HG02943 (cell line): ENCODE data around the gene STK24.
A peak's percentile ranks its signal among the peaks of the same experiment; 100 is the strongest.

ENCODE experiments used
- ATAC-seq: cut with Tn5 transposase; IDR thresholded peaks from one replicate; pipeline ENCODE4 v1.9.1; 2021; ENCODE audit warnings: mild to moderate bottlenecking, low read depth, moderate library complexity; ENCODE audit not compliant: unreplicated experiment

Gene STK24

DNA sequence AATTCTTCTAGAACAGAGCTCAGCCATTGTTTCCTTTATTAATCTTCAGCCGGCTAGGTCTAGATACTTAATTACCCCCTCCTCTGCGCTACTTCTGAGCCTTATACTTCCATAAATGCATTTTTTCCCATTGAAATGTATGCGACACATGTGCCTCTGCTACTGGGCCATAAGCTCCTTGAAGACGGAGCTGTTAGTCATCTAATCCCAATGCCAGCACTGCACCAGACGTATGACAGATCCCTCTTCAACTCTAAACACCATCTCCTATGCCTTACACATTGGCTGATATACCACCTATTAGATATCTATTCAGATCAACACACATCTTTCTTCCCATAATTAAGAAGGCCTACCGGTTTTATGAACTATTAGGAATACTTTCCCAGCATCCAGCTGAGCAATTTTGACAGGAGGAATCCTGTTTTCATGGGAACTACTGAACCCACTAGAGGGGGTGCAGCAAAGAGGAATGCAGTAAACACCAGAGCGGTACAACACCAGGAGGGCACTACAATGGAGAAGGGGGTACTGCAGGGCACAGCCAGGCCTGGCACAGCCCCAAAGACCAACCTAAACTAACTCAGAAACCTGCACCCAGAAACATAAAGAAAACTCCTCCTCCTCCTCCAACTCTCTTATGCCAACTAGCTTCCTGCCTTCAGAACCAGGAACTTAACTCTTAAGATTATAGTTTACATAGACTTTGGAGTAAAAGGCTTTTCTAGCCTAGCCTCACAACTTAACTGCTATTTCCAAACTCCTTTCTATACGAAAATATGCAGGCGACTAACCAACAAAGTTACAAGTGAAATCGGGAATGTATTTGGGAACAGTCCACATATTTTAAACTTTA, 18.7 kb downstream of the STK24 start:
- ATAC-seq = no peak

DNA sequence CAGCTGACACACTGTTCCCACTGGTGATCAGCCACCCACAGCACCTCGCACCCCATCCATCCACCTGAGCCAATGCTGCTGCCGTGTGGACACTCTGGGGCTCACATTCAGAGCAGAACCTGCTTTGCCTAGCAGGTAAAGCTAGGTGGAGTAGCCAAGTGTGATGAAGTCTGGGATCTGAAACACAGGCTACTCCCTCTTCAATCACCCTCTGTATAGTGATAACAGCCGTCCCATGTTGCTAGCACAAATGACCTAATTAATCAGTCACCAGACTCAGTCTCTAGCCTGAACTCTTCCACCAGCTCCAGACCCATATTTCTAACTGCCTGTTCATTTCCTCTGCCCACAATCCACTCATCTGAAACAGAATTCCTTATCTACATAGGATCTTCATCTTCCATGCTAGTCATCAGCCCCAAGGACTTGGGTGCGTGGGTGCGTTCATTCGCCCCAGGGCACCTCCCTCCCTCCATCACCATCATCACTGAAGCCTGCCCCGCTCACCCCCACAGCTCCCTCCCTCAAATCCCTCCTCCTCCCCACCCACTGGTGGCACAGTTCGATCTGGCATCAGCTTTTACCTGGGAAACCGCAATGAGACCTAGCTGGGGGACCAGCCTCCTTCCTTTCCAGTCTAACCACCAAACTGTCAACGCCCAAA, 19.8 kb downstream of the STK24 start:
- no peak for ATAC-seq

DNA sequence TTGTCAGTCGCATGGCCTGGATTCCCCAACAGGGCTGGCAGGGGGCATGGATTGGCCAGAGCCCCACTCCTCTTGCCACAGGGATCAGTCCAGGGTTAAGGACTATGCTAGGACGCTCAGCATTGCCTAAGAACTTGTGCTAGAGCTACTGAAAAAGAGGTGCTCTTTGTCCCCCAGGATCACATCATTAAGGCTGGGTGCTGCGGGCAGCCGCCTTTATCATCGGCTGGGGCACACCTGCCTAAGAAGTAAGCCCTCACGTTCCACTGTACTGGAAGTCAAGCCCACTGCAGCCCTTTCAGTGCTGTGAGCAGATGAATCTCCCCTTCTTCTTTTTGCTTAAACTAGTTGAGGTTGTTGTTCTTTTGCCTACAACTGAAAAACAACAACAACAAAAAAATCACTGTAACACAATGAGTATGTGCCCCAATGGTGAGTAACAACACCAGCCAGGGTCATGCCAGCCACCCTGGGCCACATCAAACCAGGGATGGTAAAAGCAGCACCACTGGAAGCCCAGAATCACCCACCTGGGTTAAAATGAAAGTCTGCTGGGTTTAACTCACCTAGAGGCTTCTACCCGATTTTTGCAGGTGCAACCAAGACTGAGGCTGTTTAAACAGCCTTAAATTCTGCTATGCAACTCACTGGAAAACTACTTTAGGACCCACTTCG, 20.6 kb downstream of the STK24 start:
- no peak for ATAC-seq

DNA sequence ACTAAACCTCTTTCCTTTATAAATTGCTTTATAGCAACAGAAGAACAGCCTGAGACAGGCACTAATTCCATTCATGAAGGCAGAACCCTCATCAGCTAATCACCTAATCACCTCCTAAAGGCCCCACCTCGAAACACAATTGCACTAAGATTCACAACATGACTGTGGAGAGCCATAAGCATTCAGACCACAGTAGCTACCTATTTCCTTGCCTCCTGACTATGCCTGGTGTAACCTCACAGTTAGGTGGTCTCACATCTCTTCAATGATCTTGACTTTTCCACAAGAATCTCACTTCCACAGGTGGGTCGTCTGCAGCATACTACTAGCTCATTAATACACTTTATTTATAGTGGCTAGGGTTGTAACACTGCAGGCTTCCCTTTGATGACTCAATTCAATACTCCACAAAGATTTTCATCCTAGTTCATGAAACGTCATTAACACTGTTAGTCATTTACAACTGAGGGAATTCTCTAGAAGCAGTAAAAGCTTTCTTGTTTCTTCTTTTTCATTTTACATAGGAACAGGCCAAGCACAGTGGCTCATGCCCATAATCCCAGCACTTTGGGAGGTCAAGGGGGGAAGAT, 27.1 kb downstream of the STK24 start:
- no peak for ATAC-seq

DNA sequence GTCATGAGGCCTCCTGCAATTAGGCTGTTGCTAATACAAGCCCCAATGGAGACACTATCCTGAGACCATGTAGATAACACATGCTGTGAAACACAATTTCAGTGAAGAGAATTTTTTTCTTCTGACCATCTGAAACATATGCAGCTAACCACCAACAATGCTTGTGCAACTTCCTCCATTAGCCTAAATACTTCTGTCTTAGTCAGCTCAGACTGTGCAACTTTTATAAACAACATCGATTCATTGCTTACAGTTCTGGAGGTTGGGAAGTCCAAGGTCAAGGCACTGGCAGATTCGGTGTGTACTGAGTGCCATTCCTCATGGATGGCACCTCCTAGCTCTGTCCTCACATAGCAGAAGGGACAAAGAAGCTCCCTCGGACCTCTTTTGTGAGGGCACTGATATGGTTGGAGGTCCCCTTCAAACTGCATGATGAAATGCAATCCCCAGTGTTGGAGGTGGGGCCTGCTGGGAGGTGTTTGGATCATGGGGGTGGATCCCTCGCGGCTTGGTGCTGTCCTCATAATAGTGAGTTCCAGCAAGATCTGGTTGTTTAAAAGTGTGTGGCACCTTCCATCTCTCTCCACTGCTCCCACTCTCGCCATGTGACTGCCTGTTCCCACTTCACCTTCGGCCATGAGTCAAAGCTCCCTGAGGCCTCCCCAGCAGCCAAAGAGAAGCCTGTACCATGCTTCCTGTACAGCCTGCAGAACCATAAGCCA, 27.7 kb downstream of the STK24 start:
- ATAC-seq = no peak

DNA sequence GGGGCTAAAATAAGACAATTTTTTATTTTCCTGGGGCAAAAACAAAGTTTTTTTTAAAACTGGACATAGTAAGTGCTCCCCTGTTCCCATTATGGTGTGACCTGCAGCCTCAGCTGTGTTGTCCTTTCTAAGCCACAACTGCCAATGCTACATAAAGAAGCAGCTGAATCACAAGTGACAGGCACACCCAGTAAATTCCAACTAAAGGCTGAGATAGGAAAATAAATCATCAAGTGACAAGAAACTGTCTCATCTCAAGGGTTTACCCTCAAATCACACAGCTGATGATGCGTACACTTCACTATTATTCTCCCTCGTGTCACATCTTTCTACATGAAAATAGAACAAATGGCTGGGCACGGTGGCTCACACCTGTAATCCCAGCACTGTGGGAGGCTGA, 28.7 kb downstream of the STK24 start:
- ATAC-seq = no peak

DNA sequence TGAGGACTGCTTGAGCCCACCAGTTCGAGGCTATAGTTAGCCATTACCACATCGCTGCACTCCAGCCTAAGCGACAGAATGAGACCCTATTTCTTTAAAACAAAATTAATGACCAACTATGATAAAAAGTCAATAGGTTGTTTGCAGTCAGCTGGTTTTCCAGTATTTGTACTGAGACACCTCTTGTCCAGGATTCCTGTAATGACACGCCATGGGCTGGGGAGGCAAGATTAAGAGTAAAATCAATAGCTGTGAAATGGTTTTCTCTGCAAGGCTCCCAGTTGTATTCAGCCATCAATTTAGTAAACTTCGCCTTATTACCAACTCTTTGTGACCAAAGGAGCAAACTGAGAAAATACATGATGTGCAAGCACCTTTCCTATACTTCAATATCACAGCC, 29.5 kb downstream of the STK24 start:
- no peak for ATAC-seq

DNA sequence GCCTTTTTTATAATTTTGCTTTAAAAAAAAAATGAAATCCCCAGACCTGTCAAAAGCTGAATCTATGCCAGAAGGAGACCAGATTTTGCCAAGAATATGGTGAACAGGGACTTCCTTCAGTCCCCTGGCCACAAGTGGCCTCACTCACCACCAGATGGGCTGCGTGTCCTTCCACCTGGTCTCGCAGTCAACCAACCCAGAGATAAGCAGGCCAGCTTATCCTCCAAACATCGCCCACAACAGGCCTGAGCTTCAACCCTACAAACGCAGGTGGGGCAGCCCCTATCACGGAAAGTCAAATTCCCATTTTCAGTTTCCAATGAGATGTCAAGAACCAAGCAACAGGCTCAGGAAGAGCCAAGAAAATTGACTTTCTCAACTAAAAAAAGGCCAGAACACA, 30.5 kb downstream of the STK24 start:
- ATAC-seq = no peak

DNA sequence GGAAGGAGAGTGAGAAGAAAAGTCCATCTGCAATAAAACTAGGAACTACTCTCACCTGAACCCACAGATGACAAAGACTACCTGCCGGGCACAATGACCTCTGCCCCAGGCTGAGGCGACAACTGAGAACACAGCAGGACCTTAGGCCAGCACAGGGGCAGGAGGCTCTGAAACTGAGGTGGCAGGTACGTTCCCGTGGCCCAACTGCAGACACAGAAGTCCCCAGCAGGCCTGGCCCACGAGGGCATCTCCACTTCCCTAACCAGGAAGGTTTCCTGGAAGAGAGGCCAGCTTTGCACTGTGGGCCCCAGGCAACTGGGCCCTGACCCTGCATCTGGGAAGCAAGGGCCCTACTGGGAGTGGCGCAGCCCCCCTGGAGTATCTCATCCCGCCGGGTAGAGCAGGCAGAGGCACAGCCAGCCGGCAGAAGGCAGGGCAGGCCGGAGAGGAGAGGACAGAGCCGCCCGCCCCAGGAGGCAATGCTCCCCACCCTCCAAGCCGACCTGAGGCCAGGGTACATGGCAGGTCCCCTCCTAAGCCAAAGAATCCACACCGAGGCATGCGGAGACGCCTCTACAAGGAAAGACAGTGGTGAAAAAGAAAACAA, 32.7 kb downstream of the STK24 start:
- ATAC-seq = no peak

DNA sequence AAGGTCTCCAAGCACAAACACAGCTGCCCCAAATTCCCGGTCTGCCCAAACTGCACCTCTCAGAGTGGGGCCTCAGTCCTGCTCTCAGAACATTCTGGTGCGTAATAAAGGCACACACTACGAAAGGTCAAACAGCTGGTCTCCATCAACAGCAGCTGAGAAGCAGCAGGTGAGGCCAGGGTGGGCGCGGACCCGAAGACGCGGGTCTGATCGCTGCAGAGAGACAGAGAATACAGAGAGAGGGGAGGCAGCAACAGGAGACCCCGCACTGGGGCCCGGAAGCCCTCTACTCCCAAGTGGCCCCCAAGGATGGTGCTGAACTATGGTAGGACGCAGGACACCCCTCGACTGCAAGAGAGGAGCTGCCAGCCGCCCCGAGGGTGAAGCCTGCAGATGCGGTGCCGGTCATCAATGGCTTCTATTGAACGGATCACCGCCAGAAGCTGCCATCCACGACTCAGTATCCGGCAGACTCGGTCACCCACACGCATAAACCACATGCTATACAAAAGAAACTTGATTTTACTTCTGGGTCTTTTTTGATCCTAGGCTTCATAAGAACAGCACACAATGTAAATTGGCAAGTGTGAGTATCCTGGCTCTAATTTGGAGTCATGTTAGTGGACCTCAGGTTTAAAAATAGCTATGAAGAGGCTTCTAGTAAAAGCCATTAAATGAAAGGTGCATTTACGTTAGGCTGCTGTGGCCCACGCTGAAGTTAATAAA, 33.4 kb downstream of the STK24 start:
- no peak for ATAC-seq

DNA sequence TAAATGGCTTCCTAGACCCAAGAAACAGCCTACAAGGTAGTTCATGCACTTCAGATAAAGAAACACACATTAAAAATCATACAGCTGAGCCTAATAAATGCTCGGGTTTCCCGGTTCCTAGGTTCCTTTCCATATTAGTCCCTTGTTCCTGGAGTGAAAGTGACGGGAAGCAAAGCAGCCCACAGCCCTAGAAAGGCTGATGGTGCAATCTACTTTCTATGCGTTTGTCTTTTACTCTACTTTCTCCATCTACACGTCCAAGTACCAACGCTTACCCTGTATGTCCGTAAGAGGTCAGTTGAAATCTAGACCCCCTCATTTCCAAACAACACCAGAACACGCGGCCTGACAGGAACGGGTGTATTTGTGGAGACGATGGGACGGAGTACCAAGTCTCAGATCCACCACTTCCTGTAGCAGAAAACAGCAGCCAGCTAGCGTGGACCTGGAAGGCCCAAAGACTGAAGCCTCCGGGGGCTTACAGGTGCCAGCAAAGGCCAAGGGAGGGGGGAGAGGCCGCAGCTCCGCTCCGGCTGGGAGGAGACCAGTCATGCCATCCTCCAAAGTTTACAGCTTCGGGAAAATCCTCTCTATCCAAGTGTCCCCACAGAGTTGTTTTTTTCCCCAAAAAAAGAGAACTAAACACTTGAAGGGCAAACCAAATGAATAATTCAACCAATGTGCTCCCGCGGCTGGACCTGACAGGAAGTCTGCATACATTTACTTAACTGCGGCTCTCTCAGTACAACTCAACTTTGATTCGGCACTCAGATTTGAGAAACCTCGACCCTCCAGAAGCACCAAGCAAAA, 34.1 kb downstream of the STK24 start:
- no peak for ATAC-seq

DNA sequence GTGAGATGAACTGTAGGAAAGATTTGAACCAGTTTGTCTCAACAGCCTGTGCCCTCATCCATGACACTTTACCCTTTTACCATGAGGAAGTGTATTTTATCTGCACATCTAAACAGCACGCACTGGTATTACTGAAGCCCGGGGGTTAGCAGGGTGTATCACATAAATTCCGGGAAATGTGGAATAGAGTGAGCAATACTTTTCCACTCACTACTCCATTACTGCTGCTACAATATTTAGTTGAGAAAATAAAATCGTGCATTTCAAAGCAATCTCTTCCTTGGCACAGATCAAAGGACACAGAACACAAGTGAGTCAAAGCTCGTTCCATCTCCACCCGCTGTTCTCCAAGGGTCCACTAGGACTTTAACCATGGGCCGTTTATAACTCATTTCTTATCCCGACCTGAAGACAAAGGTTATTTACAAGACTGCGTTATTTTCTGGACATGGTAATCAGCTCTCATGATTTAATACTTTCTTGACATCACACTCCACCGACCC, 35.2 kb downstream of the STK24 start:
- ATAC-seq = no peak

DNA sequence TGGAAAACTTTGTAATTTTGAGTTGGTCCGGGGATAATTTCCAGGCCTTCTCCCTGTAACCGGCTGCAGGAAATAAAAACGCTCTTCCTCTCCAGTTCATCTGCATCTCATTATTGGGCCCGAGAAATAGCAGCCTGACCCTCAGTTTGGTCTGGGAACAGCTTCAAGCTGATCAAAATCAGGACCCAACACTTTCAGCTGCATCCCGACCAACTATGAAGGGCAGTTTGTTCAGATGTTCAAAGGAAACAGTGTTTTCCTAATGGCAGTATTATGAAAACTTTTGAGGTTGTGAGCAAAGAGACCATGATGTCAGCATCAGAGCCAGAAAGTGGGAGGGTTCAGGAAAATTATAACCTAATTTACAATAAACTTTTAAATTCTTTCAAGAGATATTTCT, 35.7 kb downstream of the STK24 start:
- ATAC-seq = no peak

DNA sequence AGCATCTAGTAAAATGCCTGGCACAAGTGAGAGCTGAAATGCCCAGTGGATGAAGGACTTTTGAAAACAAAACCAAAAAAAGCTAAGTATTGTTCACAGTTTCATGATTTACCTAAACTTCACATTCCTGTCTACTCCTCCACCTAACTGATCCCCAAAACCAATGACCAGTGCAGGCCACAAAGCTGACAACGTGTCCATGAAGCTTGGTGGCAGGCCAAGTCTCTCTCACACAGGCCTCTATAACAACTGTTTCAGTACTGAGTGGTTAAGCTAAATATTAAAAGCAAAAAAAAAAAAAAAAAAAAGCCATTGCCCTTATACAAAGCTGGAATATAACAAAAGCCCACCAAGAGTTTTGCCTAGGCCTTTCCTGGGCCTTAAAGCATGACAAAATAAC, 36.4 kb downstream of the STK24 start:
- ATAC-seq = peak; percentile 45

DNA sequence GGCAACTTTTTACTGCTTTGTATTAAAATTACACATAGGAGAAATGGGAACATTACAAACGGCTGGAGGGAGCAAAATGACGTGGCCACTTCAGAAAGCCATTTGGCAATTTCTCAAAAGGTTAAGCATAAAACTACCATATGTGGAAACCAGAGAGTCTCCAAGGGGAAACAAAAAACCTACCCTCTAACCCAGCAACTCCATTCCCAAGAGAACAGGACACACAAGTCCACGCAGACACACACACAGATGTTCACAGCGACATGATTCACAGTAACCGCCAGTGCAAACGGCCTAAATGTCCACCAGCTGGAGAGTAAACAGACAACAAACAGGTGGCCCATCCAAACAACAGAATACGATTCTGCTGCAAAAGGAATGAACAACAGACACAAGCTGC, 37.2 kb downstream of the STK24 start:
- ATAC-seq = no peak

DNA sequence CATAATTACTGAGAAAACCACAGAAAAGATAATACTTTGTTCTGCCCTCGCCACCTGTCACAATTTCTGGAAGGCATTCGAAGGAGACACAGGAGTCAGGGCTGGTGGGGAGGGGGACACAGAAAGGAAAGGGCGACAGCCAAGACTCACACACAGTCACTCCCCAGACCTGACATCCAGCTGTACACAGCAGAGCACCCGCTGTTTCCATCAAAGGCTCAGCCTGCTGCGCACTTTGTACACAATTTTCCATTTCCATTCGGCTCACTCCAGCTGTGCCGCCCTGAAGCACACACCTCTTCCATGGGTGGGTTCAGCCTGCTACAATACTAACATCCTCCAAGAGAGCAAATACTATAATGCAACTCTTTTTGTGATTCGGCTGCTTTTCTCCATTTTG, 38.0 kb downstream of the STK24 start:
- ATAC-seq = no peak

DNA sequence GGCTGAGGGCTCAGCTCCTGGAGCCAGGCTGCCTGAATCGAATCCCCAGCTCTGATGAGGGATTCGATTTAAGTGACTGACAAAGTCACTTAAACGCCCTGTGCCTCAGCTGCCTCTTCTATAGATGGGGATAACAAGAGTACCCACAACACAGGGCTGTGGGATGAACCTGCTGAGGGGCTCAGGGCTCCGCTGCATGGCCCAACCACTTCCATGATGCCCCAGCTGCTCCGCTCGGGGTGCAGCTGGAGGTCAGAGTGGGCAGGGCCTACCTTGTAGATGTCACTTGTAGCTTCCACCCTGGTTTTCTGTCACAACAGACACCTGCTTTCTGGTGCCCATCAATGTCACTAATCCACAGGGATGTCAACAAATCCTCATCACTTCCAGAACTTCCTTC, 39.2 kb downstream of the STK24 start:
- no peak for ATAC-seq

DNA sequence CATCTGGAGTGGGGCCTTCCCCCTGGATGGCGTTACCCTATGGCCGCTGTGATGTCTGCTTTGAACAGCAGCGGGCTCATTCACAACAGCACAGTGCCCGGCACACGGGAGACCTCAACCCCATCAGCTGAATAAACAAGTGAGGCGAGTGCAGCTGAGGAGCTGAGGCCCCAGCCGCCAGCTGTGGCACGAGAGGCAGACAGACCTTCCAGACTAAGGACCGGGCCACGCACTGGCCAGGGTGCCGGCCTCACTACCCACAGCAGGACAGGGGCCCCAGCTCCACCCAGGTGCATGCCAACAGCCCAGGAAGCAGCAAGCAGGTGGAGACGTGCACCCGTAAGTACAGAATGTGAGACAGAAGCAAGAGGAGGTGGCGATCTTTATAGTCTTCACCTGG, 39.6 kb downstream of the STK24 start:
- ATAC-seq = no peak

DNA sequence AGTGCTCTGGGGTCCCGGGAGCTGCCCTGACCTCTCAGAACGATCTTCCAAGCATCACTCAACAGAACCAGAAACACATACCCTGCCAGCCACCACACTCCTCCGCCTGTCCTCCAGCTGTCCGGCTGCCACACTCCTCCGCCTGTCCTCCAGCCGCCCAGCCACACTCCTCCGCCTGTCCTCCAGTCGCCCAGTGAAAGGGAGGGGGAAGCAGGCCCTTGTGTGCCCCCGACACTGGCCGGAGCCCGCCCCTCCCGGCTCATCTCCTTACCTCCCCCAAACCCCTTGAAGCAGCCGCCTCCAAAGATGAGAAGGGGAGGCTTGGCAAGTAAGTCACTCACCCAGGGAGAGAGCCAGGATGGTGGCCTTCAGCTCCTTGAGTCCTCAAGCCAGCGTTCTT, 40.2 kb downstream of the STK24 start:
- no peak for ATAC-seq
